CD8-positive, alpha-beta memory T cell (primary cell): Measurements from ENCODE around the gene ZMYND15. TPM values are rescaled to one million over a fixed set of nuclear protein-coding genes. Genes with fewer than 3 reads are reported as not detected.

Source experiments
- CTCF ChIA-PET: fragments of 350-600 bp; sonication (Branson Sonifier 250); formaldehyde crosslinking; loops from one replicate; lab custom pipeline; 2021; ENCODE audit warnings: antibody characterized with exemption; lab: Charles Lee
- POLR2A ChIA-PET: fragments of 350-600 bp; sonication (Branson Sonifier 250); formaldehyde crosslinking; loops from one replicate; lab custom pipeline; 2021; ENCODE audit warnings: antibody characterized with exemption; lab: Charles Lee
- DNase-seq, 5 donors: peaks; one replicate each; pipeline versions ENCODE4 v3.0.0 to v3.0.0-alpha.2; 2020 to 2022; ENCODE audit warnings: mixed read lengths in 1 of 5
- H3K27ac ChIP-seq: one replicate; pipeline ENCODE4 v1.7.0; 2013; ENCODE audit warnings: low read depth, mild to moderate bottlenecking, low read length, moderate library complexity
- H3K27me3 ChIP-seq: 2 replicates; pipeline ENCODE4 v1.7.0; 2013; ENCODE audit warnings: low read length, mild to moderate bottlenecking; ENCODE audit not compliant: insufficient read depth, poor library complexity, severe bottlenecking
- H3K36me3 ChIP-seq: 2 replicates; pipeline ENCODE4 v1.7.0; 2013; ENCODE audit warnings: mild to moderate bottlenecking, low read length, moderate library complexity; ENCODE audit not compliant: insufficient read depth
- H3K4me1 ChIP-seq: 2 replicates; pipeline ENCODE4 v1.7.0; 2013; ENCODE audit warnings: mild to moderate bottlenecking, low read length, moderate library complexity; ENCODE audit not compliant: insufficient read depth
- H3K4me3 ChIP-seq: 2 replicates; pipeline ENCODE4 v1.7.0; 2013; ENCODE audit warnings: mild to moderate bottlenecking, low read length
- H3K9me3 ChIP-seq: 2 replicates; pipeline ENCODE4 v1.7.0; 2013; ENCODE audit warnings: mild to moderate bottlenecking, low read length
- H3K27ac Mint-ChIP-seq, 8 donors: one replicate each; pipeline ENCODE4 v1.8.0; 2020 to 2021; ENCODE audit warnings: mixed read lengths in 8 of 8, mild to moderate bottlenecking in 6 of 8, inconsistent platforms in 3 of 8, moderate library complexity in 3 of 8
- H3K27me3 Mint-ChIP-seq, 2 donors: one replicate each; pipeline ENCODE4 v1.8.0; 2020 to 2021; ENCODE audit warnings: mixed read lengths in 2 of 2, mild to moderate bottlenecking in 1 of 2, moderate library complexity in 1 of 2
- H3K36me3 Mint-ChIP-seq, 3 donors: one replicate each; pipeline ENCODE4 v1.8.0; 2020 to 2021; ENCODE audit warnings: mixed read lengths in 3 of 3, inconsistent platforms in 1 of 3, mild to moderate bottlenecking in 1 of 3
- H3K4me1 Mint-ChIP-seq, 3 donors: one replicate each; pipeline ENCODE4 v1.8.0; 2020 to 2021; ENCODE audit warnings: mixed read lengths in 3 of 3, inconsistent platforms in 1 of 3, mild to moderate bottlenecking in 1 of 3
- H3K4me3 Mint-ChIP-seq, 7 donors: one replicate each; pipeline ENCODE4 v1.8.0; 2020 to 2021; ENCODE audit warnings: mixed read lengths in 7 of 7, mild to moderate bottlenecking in 6 of 7, moderate library complexity in 4 of 7, inconsistent platforms in 2 of 7
- H3K9me3 Mint-ChIP-seq, 5 donors: one replicate each; pipeline ENCODE4 v1.8.0; 2020 to 2022; ENCODE audit warnings: mixed read lengths in 5 of 5, mild to moderate bottlenecking in 3 of 5, moderate library complexity in 2 of 5, inconsistent platforms in 1 of 5
- polyA plus RNA-seq: library from polyadenylated mRNA; unstranded; fragments of 300-500 nt; fragmentation: Illumina TruSeq; gene quantifications from one replicate; pipeline ENCODE4 v1.2.3, GENCODE V29; 2021
- total RNA-seq, 2 experiments: library from RNA; stranded (reverse); gene quantifications; one replicate each; pipeline ENCODE4 v1.2.3, GENCODE V29; 2021

The ZMYND15 gene
- total and polyA plus RNA-seq, 3 experiments from 2014 or later, result 0.09 TPM; not detected in 2

- Histone ChIP-seq H3K9me3 (no peaks in the 10 kb centered on the region), H3K4me1 (peaks cover 18% of the 10 kb centered on the region), H3K27ac (no peak overlapping the region), H3K36me3 (no peaks in the 10 kb centered on the region), H3K27me3 (peaks cover 7% of the 10 kb centered on the region), H3K4me3 (peak overlapping the region; percentile 75)
- peaks cover 17 to 21% (median 18%) of the 10 kb centered on the region in 3 donors for H3K4me1 Mint-ChIP-seq
- peak overlapping the region; percentile 36 to 95 (median 90) for H3K27ac Mint-ChIP-seq
- H3K36me3 Mint-ChIP-seq, result peaks cover 0 to 10% (median 1%) of the 10 kb centered on the region in 3 donors
- H3K9me3 Mint-ChIP-seq, result no peaks in the 10 kb centered on the region
- peak overlapping the region; percentile 90 to 96 (median 94) for H3K4me3 Mint-ChIP-seq
- DNase-seq, result peak in 3 of 5 donors; percentile 22 to 59 (median 54)
- CTCF ChIA-PET, result interaction anchor here (0.8 to 2.1 kb wide), 6 partner anchors 10 to 161 kb away, joined by 3 to 11 read pairs (median 3); partner anchors contain the start of genes ARRB2, C17orf107 and GLTPD2
- H3K27me3 Mint-ChIP-seq, result peaks cover 14% of the 10 kb centered on the region in 2 donors
- POLR2A ChIA-PET, result no interaction called here
Observed at GRCh38 chr17:4738136-4739121, 1.2 kb upstream of the ZMYND15 start.

DNA sequence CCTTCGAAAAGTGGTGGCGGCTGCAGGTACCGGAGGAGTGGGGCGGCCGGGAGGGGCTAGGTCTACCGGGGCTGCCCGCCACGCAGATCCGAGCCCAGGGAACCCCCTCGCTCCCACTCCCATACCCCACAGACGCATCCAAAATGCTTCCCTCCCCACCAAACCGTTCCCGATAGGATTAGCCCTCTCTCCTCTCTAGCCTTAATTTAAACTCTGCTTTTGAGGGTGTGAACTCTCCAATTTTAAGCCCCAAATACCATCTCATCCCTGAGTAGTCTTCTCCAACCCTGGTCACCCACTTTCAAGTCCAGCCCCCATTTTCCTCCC lies 355 bp downstream of the ZMYND15 start:
- Histone ChIP-seq H3K4me1 (peaks cover 18% of the 10 kb centered on the region), H3K27ac (no peak overlapping the region), H3K27me3 (peaks cover 11% of the 10 kb centered on the region), H3K4me3 (peak overlapping the region; percentile 9), H3K9me3 (no peaks in the 10 kb centered on the region), H3K36me3 (no peaks in the 10 kb centered on the region)
- ChIA-PET CTCF (interaction anchor here (2.1 kb wide), 1 partner anchor 31 kb away, joined by 11 read pairs; the partner anchor contains the start of gene ARRB2), POLR2A (no interaction called here)
- Mint-ChIP-seq H3K27ac (peak overlapping the region in 6 of 8 donors; percentile 12 to 96 (median 84)), H3K4me1 (peaks cover 14 to 19% (median 17%) of the 10 kb centered on the region in 3 donors), H3K9me3 (no peaks in the 10 kb centered on the region), H3K27me3 (peaks cover 14 to 15% of the 10 kb centered on the region in 2 donors), H3K36me3 (peaks cover 0 to 3% (median 1%) of the 10 kb centered on the region in 3 donors), H3K4me3 (peak overlapping the region; percentile 71 to 92 (median 86))
- no peak for DNase-seq

DNA sequence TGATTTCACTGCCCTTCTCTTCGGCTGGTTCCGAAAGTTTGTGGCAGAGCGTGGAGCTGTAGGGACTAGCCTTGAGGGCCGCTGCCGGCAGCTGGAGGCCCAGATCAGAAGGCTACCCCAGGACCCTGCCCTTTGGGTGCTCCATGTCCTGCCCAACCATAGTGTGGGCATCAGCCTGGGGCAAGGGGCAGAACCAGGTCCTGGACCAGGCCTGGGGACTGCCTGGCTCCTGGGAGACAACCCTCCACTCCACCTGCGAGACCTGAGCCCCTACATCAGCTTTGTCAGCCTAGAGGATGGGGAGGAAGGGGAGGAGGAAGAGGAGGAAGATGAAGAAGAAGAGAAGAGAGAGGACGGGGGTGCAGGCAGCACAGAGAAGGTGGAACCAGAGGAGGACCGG lies 951 bp downstream of the ZMYND15 start:
- H3K27ac ChIP-seq, result no peak overlapping the region
- H3K27me3 ChIP-seq, result peaks cover 11% of the 10 kb centered on the region
- ChIA-PET CTCF (no interaction called here), POLR2A (no interaction called here)
- peaks cover 14 to 20% of the 10 kb centered on the region in 2 donors for H3K27me3 Mint-ChIP-seq
- H3K9me3 Mint-ChIP-seq, result no peaks in the 10 kb centered on the region
- no peak for DNase-seq
- H3K4me1 ChIP-seq, result peaks cover 18% of the 10 kb centered on the region
- H3K9me3 ChIP-seq, result no peaks in the 10 kb centered on the region
- peak overlapping the region; percentile 71 to 92 (median 86) for H3K4me3 Mint-ChIP-seq
- H3K36me3 Mint-ChIP-seq, result peaks cover 0 to 3% (median 1%) of the 10 kb centered on the region in 3 donors
- peak overlapping the region; percentile 9 for H3K4me3 ChIP-seq
- peaks cover 14 to 20% (median 19%) of the 10 kb centered on the region in 3 donors for H3K4me1 Mint-ChIP-seq
- H3K36me3 ChIP-seq, result no peaks in the 10 kb centered on the region
- peak overlapping the region in 4 of 8 donors; percentile 74 to 88 (median 84) for H3K27ac Mint-ChIP-seq

DNA sequence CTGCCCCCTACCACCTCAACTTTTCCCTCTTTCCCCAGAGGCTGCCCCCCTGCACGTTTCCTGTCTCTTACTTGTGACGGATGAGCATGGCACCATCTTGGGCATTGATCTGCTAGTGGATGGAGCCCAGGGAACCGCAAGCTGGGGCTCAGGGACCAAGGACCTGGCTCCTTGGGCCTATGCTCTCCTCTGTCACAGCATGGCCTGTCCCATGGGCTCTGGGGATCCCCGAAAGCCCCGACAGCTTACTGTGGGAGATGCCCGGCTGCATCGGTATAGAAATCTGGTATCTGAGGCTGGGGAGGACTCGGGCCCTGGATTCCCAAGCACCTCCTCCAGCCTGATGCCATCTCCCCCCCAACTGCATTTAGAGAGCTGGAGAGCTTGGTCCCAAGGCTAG lies 1.9 kb downstream of the ZMYND15 start:
- peaks cover 11% of the 10 kb centered on the region for H3K27me3 ChIP-seq
- CTCF ChIA-PET, result no interaction called here

GRCh38 chr17:4742133-4742532 lies 2.5 kb downstream of the ZMYND15 start:
- no peaks in the 10 kb centered on the region for H3K9me3 ChIP-seq
- CTCF ChIA-PET, result no interaction called here
- H3K36me3 Mint-ChIP-seq, result peaks cover 0 to 3% (median 0%) of the 10 kb centered on the region in 3 donors
- H3K27me3 Mint-ChIP-seq, result peaks cover 14 to 20% of the 10 kb centered on the region in 2 donors
- no peak overlapping the region for H3K27ac Mint-ChIP-seq
- no peaks in the 10 kb centered on the region for H3K36me3 ChIP-seq
- POLR2A ChIA-PET, result no interaction called here
- H3K4me3 Mint-ChIP-seq, result peak overlapping the region in 2 of 7 donors; percentile 9 to 51
- H3K27ac ChIP-seq, result no peak overlapping the region
- no peak for DNase-seq
- H3K4me3 ChIP-seq, result no peak overlapping the region
- H3K9me3 Mint-ChIP-seq, result no peaks in the 10 kb centered on the region
- peaks cover 18% of the 10 kb centered on the region for H3K4me1 ChIP-seq
- H3K27me3 ChIP-seq, result peaks cover 11% of the 10 kb centered on the region
- peaks cover 14 to 22% (median 20%) of the 10 kb centered on the region in 3 donors for H3K4me1 Mint-ChIP-seq

More for the DNA sequence above, 1.9 kb downstream of the ZMYND15 start:
- no peak overlapping the region for H3K27ac ChIP-seq
- peaks cover 14 to 21% (median 19%) of the 10 kb centered on the region in 3 donors for H3K4me1 Mint-ChIP-seq
- no peak overlapping the region for H3K4me3 ChIP-seq
- peaks cover 14 to 20% of the 10 kb centered on the region in 2 donors for H3K27me3 Mint-ChIP-seq
- no peaks in the 10 kb centered on the region for H3K9me3 ChIP-seq
- no peak for DNase-seq
- peaks cover 18% of the 10 kb centered on the region for H3K4me1 ChIP-seq
- peak overlapping the region in 5 of 7 donors; percentile 8 to 81 (median 65) for H3K4me3 Mint-ChIP-seq
- no peaks in the 10 kb centered on the region for H3K9me3 Mint-ChIP-seq
- peaks cover 0 to 3% (median 0%) of the 10 kb centered on the region in 3 donors for H3K36me3 Mint-ChIP-seq
- POLR2A ChIA-PET, result interaction anchor here (0.6 kb wide), 1 partner anchor 10 kb away, joined by 6 read pairs; no protein-coding TSS in a partner anchor
- no peaks in the 10 kb centered on the region for H3K36me3 ChIP-seq
- H3K27ac Mint-ChIP-seq, result peak overlapping the region in 1 of 8 donors; percentile 47

- Histone ChIP-seq H3K4me3 (no peak overlapping the region), H3K27me3 (peaks cover 11% of the 10 kb centered on the region), H3K27ac (no peak overlapping the region), H3K4me1 (peaks cover 18% of the 10 kb centered on the region), H3K9me3 (no peaks in the 10 kb centered on the region), H3K36me3 (no peaks in the 10 kb centered on the region)
- H3K27ac Mint-ChIP-seq, result no peak overlapping the region
- H3K4me1 Mint-ChIP-seq, result peaks cover 16 to 23% (median 20%) of the 10 kb centered on the region in 3 donors
- peak overlapping the region in 1 of 7 donors; percentile 9 for H3K4me3 Mint-ChIP-seq
- H3K27me3 Mint-ChIP-seq, result peaks cover 14 to 20% of the 10 kb centered on the region in 2 donors
- no peak for DNase-seq
- H3K9me3 Mint-ChIP-seq, result no peaks in the 10 kb centered on the region
- POLR2A ChIA-PET, result no interaction called here
- H3K36me3 Mint-ChIP-seq, result peaks cover 0 to 3% (median 0%) of the 10 kb centered on the region in 3 donors
- CTCF ChIA-PET, result interaction anchor here (1.7 kb wide), 1 partner anchor 11 kb away, joined by 4 read pairs; no protein-coding TSS in a partner anchor
Observed at GRCh38 chr17:4742629-4743028, 3.0 kb downstream of the ZMYND15 start.

DNA sequence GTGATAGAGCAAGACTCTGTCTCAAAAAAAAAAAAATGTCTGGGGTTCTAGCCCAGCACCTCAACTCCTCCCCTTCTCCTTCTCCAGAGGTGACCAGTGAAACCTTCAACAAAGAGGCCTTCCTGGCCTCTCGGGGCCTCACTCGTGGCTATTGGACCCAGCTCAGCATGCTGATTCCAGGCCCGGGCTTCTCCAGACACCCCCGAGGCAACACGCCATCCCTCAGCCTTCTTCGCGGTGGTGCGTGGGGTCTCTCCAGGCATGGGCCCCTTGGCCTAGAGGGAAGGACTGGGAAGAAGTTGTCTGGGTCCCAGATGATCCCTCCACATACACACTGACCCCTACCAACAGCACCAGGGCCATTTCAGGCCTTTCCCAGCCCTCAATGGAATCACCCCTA lies 3.6 kb downstream of the ZMYND15 start:
- no peak overlapping the region for H3K4me3 ChIP-seq
- H3K4me1 ChIP-seq, result peaks cover 21% of the 10 kb centered on the region
- no peak overlapping the region for H3K27ac ChIP-seq
- Mint-ChIP-seq H3K36me3 (peaks cover 0 to 3% (median 0%) of the 10 kb centered on the region in 3 donors), H3K9me3 (no peaks in the 10 kb centered on the region), H3K4me1 (peaks cover 21 to 26% (median 23%) of the 10 kb centered on the region in 3 donors), H3K27ac (no peak overlapping the region), H3K4me3 (peak overlapping the region in 1 of 7 donors; percentile 54), H3K27me3 (peaks cover 12 to 23% of the 10 kb centered on the region in 2 donors)
- H3K9me3 ChIP-seq, result no peaks in the 10 kb centered on the region
- CTCF ChIA-PET, result interaction anchor here (1.0 to 1.7 kb wide), 3 partner anchors 11 to 47 kb away, joined by 3 to 4 read pairs (median 4); no protein-coding TSS in a partner anchor
- H3K27me3 ChIP-seq, result peaks cover 11% of the 10 kb centered on the region
- no peak for DNase-seq
- POLR2A ChIA-PET, result no interaction called here
- H3K36me3 ChIP-seq, result no peaks in the 10 kb centered on the region
